ENCODE measurements around the gene SRA1.
A peak's percentile ranks its signal among the peaks of the same experiment; 100 is the strongest.
"Not testable (repeated sequence)": the region's sequence is repeated elsewhere in the genome, so short reads cannot be mapped to it uniquely, and the experiment has no call there.

The SRA1 gene

DNA sequence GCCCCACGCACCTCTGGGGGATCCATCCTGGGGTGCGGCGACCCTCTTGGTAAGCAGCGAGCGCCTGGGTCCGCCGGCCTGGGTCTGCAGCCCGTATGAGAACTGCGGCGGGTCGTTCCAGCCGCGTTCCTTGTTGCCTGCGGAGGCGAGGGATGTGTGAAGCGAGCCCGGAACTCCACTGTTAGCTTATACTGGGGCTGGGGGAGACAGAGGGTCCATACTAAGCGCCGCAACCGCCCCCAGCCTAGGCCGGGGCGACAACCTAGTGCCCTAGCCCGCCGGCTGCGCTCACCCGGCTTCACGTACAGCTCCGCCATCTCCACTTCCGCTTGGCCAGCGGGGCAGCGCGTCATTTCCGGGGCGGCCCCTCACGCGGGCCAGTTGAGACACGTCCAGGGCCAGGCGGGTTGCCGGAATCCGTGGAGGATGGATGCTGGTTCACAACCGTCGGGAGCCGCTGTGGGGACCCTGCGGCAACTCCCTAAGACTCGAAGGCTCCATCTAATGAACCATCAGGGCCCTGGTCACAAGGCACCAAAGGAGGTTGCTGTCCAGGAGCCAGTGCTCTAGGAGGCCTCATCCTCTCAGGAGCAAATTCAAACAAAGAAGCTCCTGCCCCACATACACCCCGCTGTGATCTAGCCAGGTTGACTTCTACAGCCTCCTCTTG is at the start of gene SRA1:
Gene SRA1 (minus strand): TSS at position 338 of the 670 bp plus-strand sequence. CDS start 21 bp downstream, at position 317.
- peak; percentile 75 to 79 for DNase-seq

DNA sequence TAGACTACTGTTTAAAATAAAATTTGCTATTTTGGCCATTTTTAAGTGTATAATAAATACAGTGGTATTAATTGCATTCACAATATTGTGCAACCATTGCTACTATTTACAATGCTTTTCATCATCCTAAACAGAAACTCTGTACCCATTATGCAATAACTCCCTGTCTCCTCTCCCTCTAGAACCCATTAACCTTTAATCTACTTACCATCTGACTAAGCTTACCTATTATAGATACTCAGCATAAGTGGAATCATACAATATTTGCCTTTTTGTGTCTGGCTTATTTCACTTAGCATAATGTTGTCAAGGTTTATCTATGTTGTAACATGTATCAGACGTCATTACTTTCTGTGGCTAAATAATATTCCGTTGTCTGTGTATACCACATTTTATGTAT is 49.8 kb upstream of the SRA1 start:
- no peak for DNase-seq

DNA sequence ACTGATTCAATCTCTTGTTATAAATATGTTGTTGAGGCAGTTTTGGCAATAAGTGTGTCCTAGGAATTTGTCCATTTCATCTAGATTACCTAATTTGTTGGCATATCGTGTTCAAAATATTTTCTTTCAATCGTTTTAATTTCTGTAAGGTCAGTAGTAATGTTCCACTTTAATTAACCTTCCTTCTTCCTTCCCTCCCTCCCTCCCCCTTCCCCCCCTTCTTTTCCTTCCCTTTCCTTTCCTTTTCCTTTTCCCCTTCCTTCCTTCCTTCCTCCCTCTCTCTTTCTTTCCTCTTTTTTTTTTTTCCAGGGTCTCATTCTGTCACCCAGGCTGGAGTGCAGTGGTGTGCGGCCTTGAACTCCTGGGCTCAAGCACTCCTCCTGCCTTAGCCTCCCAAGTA is 48.6 kb upstream of the SRA1 start:
- DNase-seq, result no peak

DNA sequence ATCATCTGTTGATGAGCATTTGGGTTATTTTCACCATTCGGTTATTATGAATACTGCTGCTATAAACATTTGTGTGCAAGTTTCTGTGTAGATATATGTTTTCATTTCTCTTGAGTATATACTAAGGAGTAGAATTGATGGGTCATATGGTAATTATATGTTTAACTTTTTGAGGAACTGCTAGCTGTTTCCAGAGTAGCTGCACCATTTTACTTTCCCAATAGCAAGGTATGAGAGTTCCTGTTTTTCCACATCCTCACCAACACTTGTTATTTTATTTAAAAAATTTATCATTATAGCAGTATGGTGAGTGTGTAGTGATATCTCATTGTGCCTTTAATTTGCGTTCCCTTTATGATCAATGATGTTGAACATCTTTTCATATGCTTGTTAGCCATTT is 46.5 kb upstream of the SRA1 start:
- no peak for DNase-seq

DNA sequence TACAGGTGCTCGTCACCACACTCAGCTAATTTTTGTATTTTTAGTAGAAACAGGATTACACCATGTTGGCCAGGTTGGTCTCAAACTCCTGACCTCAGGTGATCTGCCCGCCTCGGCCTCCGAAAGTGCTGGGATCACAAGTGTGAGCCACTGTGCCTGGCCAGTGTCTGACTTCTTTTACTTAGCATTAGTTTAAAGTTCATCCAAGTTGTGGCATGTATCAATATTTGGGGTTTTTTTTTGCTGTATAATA is 46.1 kb upstream of the SRA1 start:
- DNase-seq, result not testable (repeated sequence)

DNA sequence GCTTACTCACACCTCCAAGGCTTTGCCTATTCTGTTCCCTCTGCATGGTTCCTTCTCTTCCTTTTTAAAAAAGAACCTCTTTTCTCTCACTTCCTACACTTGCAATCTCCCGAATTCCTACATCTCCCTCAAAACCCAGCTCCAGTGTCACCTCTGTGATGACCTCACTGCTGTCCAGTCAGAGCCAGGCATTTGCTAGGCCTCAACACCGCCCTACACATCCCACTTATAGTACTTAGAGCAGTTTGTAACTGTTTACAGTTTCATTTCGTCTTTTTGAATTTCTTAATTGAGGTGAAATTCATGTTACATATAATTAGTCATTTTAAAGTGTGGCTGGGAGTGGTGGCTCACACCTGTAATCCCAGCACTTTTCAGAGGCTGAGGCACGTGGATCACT is 44.9 kb upstream of the SRA1 start:
- DNase-seq, result no peak

DNA sequence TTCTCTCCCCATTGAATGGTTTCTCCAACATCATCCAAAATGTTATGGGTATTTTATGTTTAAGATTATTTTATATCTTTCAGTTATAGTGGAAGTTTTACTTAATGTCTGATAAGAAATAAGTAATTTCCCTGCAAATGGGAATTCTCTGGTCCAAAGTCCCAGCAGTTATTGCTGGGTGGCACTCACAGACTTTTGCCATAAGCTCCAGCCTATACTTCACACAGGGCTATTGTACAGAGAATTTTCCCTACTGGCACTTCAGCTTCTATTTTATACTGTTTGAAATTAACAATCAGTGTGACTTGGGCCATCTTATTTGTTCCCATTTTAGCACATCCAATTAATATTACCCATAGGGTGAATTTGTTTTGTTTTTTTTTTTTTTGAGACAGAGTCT is 42.8 kb upstream of the SRA1 start:
- DNase-seq, result no peak

DNA sequence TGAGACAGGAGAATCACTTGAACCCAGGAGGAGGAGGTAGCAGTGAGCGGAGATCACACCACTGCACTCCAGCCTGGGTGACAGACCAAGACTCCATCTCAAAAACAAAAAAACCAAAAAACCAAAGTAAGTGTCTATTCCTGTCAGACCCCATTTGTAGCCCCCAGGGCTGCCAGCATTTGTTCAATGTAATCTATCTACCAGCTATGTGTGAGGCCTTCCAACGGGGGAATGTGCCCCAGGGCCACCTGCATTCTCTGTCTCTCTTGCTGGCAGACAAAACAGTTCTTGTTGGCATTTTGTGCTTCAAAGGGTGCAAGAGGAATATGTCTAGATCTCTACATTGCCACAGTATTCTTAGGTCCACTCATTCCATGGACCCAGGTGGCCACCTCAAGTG is 41.6 kb upstream of the SRA1 start:
- DNase-seq, result no peak

DNA sequence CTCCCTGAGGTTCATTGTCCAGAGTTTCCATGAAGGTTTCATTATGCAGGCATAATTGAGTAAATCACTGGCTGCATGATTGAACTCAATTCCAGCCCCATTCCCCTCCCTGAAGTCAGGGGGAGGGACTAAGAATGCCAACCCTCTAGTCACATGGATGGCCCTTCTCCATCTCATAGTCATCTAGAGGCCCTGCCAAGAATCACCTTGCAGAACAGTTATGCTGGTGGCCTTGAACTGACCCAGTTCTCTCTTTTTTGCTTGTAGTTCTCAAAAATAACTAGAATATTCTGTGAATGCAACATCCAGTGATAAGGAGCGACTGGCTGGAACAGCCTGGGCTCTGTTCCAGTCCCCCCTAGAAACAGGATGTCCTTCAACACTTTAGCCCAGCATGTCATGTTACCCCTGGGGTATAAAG is 39.1 kb upstream of the SRA1 start:
- DNase-seq, result no peak

DNA sequence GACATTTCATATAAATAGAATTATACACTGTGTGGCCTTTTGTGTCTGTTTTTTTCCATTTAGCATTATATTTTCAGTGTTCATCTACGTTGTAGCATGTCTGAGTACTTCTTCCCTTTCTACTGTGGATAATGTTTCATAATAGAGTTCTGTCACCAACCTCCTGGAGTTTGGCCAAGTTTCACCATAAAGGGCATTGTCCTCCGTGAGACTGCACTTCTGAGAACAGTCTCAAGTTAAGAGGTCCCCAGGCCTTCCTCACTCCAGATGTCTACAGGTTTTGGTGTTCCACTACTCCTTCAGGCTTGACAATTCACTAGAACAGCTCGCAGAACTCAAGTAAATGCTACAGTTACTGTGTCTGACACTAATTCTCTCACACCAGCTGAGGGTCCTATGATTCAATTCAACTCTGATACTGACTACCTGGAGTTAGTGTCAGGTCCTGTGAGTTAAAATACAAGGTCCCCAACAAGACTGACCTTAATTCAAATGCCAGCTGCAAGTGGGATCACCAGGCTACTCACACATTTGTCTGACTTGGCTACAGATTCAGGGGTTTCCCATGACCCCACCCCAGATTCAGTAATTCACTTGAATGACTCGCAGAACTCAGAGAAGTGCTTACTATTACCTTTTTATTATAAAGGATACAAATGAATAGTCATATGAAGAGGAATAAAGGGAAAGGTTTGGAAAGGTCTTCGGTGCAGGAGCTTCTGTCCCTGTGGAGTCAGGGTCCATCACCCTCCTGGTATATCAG is 38.4 kb upstream of the SRA1 start:
- DNase-seq, result peak; percentile 86 to 88

DNA sequence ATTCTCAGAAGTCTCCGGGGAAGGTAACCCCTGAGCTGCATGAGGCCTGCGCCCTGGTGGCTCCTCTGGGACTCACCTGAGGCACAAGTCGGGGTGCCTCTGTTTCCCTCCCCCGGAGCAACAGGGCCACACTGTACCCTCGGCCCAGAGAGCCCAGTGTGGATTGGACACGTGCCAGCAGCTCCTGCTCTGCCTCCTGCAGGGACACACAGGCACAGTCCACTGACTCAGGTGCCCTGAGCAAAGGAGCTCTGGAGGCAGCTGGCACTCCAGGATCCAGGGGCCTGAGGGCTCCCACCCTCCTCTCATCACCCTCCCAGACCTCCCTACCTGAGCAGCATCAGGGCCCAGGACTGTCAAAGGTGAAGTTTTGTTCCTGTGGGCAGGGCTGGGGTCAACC is 36.9 kb upstream of the SRA1 start:
- no peak for DNase-seq

DNA sequence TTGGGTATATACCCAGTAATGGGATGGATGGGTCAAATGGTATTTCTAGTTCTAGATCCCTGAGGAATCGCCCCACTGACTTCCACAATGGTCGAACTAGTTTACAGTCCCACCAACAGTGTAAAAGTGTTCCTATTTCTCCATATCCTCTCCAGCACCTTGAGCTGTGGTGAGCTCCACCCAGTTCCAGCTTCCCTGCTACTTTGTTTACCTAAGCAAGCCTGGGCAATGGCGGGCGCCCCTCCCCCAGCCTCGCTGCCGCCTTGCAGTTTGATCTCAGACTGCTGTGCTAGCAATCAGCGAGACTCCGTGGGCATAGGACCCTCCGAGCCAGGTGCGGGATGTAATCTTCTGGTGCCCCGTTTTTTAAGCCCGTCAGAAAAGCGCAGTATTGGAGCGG is 35.8 kb upstream of the SRA1 start:
- not testable (repeated sequence) for DNase-seq

DNA sequence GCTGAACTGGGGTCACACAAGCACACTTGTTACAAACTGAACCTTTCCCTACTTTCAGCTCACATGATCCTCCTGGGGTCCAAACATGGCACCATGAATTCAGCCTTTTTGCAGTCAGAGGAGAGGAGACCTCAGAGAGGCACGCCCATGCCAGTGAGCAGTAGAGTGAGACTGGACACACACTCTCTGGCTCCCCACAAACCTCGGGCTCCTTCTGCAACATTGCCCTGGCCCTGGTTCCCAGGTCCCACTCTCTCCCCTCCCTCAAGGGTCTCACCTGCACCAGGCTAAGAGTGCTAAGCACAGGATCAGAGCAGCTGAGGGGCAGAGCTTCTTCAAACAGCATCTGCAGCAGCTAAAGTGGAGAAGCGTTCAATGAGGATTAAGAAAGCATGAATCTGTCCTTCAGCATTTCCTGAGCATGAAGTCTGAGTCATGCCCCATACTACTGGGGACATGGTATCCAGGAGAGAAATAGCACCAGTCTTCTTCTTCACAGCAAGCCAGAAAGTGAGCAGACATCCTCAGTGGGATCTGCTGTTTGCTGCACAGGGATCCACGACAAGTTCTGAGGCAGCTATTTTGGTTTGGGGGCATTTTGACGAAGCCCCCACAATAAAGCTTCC is 34.6 kb upstream of the SRA1 start:
- peak; percentile 16 to 31 for DNase-seq

DNA sequence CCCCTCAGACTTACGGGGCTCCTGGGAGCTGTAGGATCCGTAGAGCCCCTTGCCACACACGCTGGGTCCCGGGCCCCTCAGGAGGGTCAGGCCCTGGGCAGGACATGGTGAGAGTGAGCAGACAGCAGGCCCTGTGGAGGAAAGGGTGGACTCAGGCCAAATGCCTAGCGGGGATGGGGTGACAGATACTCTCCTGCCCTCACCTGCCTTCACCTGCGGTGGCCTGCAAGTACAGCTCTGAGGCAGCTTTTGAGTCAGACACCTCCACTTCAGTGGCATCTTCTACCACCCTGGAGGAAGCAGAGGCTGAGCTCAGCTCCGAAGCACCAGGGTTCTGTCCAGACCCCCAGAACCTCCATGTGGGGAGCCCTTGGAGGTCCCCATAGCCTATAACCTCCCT is 33.6 kb upstream of the SRA1 start:
- DNase-seq, result no peak

DNA sequence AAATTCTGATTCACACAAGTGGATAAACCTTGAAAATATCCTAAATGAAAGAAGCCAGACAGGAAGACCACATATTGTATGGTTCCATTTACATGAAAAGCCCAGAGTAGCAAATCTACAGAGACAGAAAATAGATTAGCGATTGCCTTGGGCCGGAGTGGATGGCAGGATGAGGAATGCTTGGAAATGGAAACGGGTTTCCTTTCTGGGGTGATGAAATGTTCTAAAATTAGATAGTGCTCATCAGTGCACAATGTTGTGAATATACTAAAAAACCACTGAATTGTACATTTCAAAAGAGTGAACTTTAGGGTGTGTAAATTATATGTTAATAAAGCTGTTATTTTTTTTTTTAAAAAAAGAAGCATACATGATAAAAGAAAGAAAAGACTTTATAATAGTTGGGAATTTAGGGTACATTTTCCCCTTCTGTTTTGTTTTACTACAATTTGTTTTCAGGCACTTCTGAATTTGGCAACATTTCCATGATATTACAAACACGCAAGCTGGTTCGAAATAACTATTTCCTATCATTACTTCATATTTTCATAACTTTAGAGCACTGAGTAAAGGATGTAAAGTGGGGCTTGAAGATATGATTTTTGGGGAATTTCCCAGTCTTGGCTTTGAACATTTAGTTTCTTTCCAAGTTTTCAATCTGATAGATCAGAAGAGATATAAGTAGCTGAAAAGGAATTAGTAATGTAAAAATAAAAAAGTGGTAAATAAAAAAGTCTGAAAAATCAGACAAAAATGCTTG is 31.2 kb upstream of the SRA1 start:
- no peak for DNase-seq

DNA sequence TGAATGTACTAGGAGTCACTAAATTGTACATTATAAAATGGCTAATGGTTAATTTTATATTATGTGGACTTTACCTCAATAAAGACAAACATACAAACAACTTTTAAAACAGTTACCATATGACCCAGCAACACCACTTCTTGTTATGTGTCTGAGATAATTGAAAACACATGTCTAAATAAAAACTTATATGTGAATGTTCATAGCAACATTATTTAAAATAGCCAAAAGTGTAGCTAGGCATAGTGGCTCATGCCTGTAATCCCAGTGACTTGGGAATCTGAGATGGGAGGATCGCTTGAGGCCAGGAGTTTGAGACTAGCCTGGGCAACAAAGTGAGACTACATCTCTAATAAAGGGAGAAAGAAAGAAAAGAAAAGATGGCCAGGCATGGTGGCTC is 30.2 kb upstream of the SRA1 start:
- DNase-seq, result no peak

DNA sequence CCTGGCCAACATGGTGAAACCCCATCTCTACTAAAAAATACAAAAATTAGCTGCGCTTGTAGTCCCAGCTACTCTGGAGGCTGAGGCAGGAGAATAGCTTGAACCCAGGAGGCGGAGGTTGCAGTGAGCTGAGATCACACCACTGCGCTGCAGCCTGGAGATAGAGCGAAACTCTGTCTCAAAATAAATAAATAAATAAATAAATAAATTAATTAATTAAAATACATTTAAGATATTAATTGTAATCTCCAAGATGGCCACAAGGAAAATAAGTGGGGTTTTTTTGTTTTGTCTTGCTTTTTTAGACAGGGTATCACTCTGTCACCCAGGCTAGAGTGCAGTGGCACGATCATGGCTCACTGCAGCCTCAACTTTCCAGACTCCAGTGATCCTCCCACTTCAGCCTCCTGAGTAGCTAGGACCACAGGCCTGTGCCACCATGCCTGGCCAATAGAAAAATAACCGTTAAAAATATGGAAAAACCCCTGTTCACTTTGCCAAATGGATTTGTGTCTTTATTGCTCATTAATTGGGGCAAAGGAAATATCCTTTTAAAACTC is 22.0 kb upstream of the SRA1 start:
- not testable (repeated sequence) for DNase-seq

DNA sequence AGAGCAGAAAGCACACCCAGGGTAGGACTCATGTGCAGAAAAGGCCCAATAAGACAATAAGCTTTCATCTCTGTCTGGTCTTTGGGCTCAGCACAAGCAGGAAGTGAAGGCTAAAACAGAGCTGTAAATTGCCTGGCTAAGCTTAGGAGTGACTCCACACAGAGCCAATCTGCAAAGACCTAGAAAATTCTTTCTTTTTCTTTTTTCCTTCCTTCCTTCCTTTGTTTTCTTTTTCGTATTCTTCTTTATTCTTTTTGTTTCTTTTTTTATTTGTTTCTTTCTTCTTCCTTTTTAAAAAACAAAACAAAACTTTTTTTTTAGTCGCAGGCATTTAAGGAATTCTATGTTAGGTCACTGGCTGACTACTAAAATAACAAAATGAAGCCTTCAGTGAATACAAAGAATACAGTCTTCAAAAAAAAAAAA is 19.5 kb upstream of the SRA1 start:
- peak in 1 of 2 experiments; percentile 11 for DNase-seq

DNA sequence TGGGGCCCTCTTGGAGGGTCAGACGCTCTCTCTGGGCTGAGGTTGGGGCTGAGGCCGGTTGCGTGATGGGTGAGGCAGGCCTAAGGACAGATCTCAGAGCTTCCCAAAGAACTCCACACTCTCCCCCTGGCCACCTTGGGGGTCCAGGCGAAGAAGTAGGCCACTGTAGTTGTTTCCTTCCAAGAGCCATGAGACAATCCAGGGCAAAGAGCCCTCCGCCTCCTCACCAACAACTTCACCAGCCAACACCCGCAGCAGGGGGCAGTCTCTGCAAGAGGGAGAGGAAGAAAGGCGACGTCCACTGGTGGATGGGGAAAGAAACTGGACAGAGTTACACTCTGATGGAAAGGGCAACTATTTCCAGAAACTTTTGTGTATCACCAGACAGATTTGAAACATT is 18.0 kb upstream of the SRA1 start:
- DNase-seq, result peak in 1 of 2 experiments; percentile 18

DNA sequence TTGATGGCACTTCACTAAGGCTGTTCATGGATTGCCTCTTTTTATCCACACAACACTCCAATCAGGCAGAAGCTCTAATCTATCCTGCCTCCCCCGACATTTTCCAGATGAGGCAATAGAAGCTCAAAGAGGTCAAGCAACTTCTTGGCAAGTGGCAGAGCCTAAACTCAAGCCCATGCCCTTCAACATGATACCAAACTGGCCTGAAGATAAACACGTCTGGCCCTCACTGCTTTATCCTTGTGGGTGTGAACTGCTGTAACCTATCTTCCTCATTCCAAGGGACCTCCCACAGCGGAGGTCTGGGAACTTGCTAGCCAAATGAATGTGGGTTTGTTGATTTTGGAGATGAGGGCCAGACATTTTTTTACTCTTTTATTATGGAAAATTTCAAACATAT is 16.9 kb upstream of the SRA1 start:
- DNase-seq, result no peak

DNA sequence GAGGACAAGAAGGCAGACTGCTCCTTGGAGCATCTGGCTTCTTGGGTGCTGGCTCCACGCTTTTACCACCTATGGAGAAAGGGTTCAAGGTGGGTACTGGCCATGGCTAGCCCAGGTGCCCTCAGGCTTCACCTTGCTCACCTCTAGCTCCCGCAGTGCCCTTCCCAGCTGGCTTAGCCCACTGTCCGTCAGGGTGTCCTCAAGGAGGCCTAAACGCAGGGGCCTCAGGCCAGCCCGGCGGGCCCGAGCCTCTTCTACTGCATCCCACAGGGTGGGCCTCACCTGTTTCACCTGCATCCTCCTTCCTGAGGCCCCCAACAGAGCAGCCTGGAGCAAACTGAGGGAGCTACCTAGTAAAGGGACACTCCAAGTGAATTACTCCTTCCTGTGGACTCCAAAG is 16.4 kb upstream of the SRA1 start:
- DNase-seq, result no peak

DNA sequence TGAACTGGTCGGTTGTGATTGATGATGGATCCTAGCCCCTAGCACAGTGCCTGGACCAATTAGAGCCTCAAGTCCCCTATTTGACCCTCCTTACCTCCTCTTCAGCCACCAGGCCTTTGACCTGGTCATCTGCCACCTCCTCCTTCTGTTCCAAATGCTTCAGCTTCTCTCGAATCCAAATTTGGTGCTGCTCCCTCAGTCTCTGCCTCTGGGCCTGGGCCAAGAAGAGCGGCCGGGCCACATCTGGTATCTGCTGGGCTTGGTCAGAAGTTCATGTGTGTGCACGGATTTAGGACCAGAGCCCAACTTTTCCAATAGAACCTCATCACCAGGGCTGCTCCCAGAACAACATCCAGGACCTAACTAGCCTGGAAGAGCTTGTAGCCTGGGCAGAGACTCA is 13.8 kb upstream of the SRA1 start:
- DNase-seq, result no peak

DNA sequence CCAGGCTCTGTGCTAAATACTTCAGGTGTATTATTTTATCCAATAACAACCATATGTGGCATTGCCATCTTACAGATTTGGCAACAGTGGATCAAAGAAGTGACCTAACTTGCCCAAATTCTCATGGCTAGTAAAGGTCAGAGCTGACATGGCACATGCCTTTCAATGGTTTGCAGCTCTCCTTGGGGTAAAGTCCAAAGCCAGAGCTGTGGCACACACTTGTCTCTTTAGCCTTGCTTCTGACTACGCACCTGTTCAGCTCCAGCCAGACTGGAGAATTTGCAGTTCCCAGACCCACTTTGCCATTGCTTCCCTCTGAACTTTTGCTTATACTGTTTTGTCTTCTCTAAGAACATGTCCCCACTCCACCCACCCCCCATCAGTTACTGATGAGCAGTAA is 13.2 kb upstream of the SRA1 start:
- no peak for DNase-seq

Measured in Kasumi-1 (cell line).